Neutrophil (primary cell): Measurements from ENCODE around the gene CX3CL1.

Experiments
- H3K27ac ChIP-seq: fragments of 200-600 bp; sonication (generic); 2 replicates; pipeline ENCODE4 v1.5.1; 2016; ENCODE audit warnings: mild to moderate bottlenecking, moderate library complexity
- H3K27me3 ChIP-seq: fragments of 200-600 bp; sonication (generic); 2 replicates; pipeline ENCODE4 v1.6.0; 2016; ENCODE audit warnings: mild to moderate bottlenecking
- H3K36me3 ChIP-seq: fragments of 200-600 bp; sonication (generic); 2 replicates; pipeline ENCODE4 v1.5.1; 2017
- H3K4me1 ChIP-seq, 2 experiments: fragments of 200-600 bp in 1 of 2; sonication (generic) in 1 of 2; 1 replicate in 1 of 2; 2 replicates in 1 of 2; pipeline versions ENCODE4 v1.5.1 to v1.6.1; 2013 to 2016; ENCODE audit warnings: low read depth in 1 of 2, low read length in 1 of 2, mild to moderate bottlenecking in 1 of 2, moderate library complexity in 1 of 2; ENCODE audit not compliant: control insufficient read depth in 1 of 2, insufficient read depth in 1 of 2
- H3K4me3 ChIP-seq, 2 experiments: fragments of 200-600 bp in 1 of 2; sonication (generic) in 1 of 2; 1 replicate in 1 of 2; 2 replicates in 1 of 2; pipeline ENCODE4 v1.5.1; 2013 to 2016; ENCODE audit warnings: low read depth in 1 of 2, low read length in 1 of 2, mild to moderate bottlenecking in 1 of 2, moderate library complexity in 1 of 2
- H3K9me3 ChIP-seq: fragments of 200-600 bp; sonication (generic); 2 replicates; pipeline ENCODE4 v1.5.1; 2016
- TF ChIP-seq, protein P1 (sequence below): fragments of 200-600 bp; sonication (generic); IDR thresholded peaks from 2 replicates; pipeline ENCODE4 v1.5.1; 2016; ENCODE audit warnings: antibody characterized with exemption

Gene CX3CL1

DNA sequence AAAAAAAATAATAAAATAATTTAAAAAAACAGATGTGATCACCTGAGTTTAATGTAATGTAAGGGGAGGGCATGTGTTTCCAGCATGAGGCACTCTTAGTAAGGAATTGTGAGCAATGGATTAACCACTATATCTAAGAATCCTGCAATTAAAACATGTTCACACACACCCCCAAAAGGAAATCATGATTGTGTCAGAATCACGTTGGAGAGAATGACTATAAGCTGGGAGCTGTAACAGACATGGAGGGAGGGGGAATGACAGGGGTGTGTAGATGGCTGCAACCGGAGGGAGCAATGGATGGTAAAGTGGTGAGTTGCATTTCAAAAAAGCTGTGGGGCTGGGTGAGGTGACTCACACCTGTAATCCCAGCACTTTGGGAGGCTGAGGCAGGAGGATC lies 27.3 kb upstream of the CX3CL1 start:
- H3K27me3 ChIP-seq: peaks cover 46% of the 10 kb centered on the region
- peaks cover 11 to 15% of the 10 kb centered on the region in 2 experiments for H3K4me1 ChIP-seq
- TF ChIP-seq, protein P1, sequence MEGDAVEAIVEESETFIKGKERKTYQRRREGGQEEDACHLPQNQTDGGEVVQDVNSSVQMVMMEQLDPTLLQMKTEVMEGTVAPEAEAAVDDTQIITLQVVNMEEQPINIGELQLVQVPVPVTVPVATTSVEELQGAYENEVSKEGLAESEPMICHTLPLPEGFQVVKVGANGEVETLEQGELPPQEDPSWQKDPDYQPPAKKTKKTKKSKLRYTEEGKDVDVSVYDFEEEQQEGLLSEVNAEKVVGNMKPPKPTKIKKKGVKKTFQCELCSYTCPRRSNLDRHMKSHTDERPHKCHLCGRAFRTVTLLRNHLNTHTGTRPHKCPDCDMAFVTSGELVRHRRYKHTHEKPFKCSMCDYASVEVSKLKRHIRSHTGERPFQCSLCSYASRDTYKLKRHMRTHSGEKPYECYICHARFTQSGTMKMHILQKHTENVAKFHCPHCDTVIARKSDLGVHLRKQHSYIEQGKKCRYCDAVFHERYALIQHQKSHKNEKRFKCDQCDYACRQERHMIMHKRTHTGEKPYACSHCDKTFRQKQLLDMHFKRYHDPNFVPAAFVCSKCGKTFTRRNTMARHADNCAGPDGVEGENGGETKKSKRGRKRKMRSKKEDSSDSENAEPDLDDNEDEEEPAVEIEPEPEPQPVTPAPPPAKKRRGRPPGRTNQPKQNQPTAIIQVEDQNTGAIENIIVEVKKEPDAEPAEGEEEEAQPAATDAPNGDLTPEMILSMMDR: no peak
- no peaks in the 10 kb centered on the region for H3K9me3 ChIP-seq
- no peak overlapping the region for H3K27ac ChIP-seq
- no peak overlapping the region for H3K4me3 ChIP-seq
- H3K36me3 ChIP-seq: no peaks in the 10 kb centered on the region

DNA sequence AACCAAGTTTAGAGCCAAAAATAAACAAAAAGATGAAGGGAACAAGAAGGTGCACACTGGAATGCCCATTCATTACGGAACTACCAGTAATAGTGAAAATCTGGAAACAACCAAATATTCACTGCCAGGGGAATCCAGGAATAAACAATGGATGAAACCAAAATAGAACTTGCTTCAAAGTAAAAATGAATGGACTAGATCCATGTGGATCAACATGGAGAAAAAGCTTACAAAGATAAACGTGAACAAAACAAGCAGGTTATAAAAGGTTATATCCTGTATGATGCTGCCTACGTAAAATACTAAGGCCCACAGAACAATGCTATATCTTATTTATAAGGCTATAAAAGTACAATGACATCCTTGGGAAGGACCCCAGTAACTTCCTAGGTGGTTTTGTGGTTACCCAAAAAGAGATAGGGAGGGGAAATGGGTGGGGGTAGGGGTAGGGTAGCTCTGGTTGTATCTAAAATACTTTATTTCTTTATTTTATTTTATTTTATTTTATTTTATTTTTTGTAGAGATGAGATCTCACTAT lies 26.6 kb upstream of the CX3CL1 start:
- Histone ChIP-seq H3K4me1 (peaks cover 8 to 13% of the 10 kb centered on the region in 2 experiments), H3K36me3 (no peaks in the 10 kb centered on the region), H3K27ac (no peak overlapping the region), H3K4me3 (no peak overlapping the region), H3K9me3 (no peaks in the 10 kb centered on the region), H3K27me3 (peaks cover 47% of the 10 kb centered on the region)
- TF ChIP-seq, protein P1: no peak

DNA sequence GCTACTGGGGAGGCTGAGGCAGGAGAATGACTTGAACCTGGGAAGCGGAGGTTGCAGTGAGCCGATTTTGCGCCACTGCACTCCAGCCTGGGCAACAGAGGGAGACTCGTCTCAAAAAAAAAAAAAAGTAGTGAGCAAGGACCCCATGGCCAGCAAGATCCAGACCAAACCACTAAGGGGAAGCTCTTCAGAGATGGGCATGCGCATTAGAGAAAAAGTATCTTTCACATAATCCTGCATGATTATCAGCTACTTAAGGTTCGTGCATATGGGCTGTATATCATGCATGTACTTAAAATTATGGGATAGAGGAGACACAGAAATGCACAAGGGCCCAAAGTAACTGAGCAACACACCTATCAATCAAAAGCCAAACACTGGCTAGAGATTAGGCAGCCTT lies 24.4 kb upstream of the CX3CL1 start:
- Histone ChIP-seq H3K4me1 (no peaks in the 10 kb centered on the region), H3K27me3 (peaks cover 55% of the 10 kb centered on the region)
- TF ChIP-seq, protein P1: no peak

DNA sequence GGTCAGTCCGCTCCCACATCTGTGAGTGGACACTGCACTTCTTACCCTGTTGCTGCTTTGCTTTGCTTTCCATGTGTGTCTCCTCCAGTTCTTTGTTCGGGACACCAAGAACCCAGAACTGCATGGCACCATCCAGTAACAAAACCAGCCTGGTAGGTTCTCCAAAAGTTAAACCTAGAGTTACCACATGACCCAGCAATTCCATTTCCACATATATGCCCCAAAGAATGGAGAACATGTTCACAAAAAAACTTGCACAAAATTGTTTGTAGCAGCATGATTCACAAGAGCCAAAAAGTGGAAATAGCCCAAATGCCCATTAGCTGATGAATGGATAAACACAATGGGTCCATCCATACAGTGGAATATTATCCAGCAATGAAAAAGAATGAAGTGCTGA lies 24.0 kb upstream of the CX3CL1 start:
- Histone ChIP-seq H3K36me3 (no peaks in the 10 kb centered on the region), H3K4me3 (no peak overlapping the region), H3K9me3 (no peaks in the 10 kb centered on the region), H3K27ac (no peak overlapping the region), H3K27me3 (peaks cover 55% of the 10 kb centered on the region), H3K4me1 (no peaks in the 10 kb centered on the region)
- TF ChIP-seq, protein P1: no peak

More for the DNA sequence above, 24.4 kb upstream of the CX3CL1 start:
- Histone ChIP-seq H3K27ac (no peak overlapping the region), H3K9me3 (no peaks in the 10 kb centered on the region), H3K4me3 (no peak overlapping the region), H3K36me3 (no peaks in the 10 kb centered on the region)

DNA sequence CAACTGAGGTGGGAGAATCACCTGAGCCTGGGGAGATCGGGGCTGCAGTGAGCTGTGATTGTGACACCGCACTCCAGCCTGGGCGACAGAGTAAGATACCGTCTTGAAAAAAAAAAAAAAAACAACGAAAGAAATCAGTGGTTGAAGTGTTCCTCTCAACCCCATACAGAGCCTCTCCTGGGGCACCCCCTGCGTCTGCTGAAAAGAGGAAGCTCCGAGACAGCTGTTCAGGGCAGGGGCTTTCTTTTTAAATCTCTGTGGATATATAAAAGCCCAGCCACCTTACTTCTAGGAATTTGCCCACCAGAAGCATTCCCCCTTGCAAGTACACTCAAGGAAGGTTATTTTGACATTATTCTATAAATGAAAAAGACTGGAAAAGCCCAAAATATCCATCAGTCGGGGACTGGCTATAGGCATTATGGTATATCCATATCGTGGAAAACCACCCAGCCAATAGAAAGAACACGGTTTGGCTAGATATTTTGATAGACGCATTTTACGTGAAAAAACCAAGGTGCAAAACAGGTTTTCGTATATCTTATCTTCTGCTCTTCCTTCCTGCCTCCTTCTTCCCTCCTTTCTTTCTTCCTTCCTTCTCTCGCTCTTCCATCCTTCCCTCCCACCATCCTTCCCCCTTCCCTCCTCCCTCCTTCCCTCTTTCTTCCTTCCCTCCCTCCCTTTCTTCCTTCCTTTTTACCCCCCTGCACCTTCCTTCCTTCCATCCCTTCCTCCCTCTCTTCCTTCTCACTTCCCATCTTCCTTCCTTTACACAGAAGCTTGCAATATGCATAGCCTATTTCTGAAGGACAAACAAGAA lies 22.9 kb upstream of the CX3CL1 start:
- Histone ChIP-seq H3K4me1 (no peaks in the 10 kb centered on the region), H3K36me3 (no peaks in the 10 kb centered on the region), H3K9me3 (no peaks in the 10 kb centered on the region), H3K4me3 (no peak overlapping the region), H3K27me3 (peaks cover 55% of the 10 kb centered on the region), H3K27ac (no peak overlapping the region)
- TF ChIP-seq, protein P1: no peak
